C1 segment of cervical spinal cord (tissue), 14 donors: ENCODE results near the gene KDM4C.

Experiments used
- DNase-seq, 14 donors: peaks; one replicate each; lab custom pipeline; 2025; lab: John Stamatoyannopoulos, UW

Gene KDM4C

DNA sequence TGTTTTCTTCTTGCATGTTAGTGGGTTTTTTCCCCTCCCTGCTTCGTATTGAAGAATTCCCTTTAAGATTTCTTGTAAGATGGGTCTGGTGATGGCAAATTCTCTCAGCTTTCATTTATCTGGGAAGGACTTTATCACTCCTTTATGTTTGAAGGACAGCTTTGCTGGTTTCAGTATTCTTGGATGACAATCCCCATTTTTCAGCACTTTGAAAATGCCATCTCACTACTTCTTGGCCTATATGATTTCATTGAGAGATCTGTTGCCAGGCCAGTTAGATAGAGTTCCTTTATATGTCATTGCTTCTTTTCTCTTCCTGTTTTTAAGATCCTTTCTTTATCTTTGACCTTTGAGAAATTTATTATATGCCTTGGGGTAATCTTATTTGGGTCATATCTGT, 106.3 kb downstream of the KDM4C start:
- DNase-seq, result no peak

DNA sequence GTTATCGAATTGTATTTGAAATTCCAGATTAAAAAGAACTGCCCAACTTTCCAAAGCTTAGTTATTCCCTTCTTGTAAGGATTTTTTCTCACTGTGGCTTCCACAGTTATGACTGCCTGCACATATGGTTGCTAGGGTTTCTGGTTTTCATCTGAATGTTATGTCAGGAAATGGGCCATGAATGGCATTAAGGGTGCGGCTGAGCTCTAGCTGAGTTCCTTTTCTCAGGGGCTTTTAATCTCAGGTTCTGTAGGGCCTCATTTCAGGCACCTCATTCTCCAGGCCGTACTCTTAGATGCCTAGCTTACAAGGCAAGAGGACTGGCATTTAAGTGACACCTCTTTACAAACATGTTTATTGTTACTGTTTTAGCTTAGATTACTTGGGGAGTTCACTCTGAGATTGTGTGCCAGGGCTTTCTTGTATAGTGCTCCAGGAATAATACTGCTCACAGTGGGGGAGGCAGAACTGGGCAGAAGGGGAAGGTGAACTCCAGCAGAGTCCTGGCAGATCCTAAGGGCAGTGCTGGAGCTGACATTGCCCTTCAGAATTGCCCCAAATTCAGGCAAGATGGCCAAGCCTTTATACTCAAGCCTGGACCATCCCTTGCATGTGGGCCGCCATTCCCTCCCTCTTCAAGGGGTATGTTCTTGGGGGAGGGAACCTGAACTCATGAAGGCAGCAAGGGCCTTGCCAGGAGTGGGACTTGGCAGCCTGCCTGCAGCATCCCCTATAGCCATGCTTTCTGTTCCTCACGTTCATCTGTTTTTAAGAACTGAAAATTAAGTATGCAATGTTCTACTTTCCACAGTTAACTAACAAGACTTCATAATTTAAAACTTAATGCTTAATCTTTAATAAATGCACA, 111.5 kb downstream of the KDM4C start:
- DNase-seq, result peak in 2 of 14 donors; percentile 21 to 94

DNA sequence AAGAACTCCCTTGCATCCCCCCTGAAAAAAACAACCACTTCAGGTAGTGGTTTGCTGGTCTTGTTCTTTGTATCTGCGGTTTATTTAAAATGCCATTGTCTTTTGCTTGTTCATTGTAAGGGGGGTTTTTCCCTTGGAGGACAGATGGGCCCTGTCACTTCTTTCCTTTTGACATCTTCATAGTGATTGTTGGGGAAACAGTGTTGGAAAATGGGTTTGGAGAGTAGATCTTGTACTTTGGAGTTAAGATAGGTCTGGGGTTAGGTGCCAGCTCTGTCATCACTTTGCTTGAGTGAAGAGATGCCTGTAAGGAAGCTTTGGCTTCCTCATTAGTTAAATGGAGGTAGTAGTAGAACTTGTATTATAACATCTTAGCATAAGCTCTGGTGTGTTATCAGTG, 112.4 kb downstream of the KDM4C start:
- peak in 1 of 14 donors; percentile 64 for DNase-seq

DNA sequence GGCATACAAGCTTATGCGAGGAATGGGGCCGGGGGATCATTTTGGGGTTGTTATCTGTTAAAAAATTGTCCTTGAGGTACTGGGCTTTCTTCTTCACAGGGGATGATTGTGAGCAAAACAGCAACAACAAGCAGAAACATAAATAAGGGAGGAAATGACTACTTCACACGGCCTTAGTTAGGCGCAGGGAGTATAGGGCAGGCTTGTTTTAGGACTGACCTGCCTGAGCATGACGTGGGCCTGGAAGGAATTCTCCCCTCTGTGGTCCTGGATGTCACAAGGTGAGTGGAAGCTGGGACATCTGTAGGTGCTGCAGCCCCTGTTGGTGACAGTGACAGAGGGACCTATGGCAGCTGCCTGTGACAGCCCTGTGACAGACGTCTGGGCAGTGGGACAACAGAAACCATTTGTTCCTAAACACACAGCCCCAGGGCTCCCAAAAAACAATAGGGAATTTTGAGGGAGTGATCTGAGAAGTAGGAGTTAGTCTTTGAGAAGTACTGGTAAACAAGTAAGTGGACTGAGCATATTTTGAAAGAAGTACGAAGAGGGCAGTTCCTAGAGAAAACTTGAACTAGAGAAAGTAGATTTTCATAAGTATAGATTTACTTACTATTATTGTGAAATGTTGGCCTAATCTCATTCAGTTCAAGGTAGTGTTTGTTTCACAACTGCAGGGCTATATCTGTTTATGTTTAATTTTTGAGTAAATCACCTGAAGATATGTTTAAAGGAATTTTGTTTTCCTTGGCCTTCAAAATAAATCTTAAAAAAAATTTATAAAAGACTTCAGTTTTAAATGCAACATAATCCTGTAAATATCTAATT, 113.1 kb downstream of the KDM4C start:
- peak in 1 of 14 donors; percentile 54 for DNase-seq

DNA sequence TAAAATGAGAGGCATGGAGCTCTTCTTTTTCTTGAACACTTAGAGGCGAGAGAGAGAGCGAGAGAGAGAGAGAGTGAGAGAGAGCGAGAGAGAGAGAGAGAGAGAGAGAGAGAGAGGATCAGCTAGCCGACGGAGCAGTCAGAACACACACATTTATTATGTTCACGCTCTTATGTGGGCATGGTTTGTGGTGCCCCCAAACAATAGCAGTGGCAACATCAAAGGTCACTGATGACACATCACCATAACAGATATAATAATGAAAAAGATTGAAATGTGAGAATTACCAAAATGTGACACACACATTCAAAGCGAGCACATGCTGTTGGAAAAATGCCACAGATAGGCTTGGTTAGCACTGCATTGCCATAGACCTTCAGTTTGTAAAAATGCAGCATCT, 116.1 kb downstream of the KDM4C start:
- peak in 1 of 14 donors; percentile 68 for DNase-seq

DNA sequence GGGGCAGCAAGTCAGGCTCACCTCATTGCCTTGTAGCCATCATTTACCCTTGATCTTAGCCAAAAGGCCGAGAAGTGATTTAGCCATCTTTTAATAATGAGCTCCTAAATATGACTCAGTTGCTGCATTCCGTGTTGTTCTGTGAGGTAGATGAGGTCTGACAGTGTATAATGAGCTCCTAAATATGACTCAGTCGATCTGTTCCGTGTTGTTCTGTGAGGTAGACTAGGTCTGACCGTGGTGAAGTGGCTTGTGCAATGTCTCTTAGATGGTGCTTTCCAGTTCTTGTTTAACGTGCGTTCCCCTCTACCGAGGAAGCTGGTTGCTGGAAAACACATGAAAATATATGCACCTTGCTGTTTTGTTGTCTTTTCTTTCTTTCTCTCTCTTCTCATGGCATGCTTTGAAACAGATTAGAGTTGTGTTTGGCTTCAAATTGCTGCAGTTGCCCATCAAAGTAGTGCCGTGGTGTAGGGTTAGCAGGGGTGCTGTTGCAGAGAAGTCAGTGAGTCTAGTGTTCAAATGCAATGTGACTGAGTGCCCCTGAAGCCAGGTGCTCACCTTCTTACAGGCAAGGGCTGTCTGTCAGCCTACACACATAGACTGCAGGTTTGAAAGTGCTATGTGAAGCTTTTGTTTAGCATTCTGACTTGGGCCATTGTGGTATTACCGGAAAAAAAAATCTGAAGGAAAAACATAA, 118.6 kb downstream of the KDM4C start:
- no peak for DNase-seq

DNA sequence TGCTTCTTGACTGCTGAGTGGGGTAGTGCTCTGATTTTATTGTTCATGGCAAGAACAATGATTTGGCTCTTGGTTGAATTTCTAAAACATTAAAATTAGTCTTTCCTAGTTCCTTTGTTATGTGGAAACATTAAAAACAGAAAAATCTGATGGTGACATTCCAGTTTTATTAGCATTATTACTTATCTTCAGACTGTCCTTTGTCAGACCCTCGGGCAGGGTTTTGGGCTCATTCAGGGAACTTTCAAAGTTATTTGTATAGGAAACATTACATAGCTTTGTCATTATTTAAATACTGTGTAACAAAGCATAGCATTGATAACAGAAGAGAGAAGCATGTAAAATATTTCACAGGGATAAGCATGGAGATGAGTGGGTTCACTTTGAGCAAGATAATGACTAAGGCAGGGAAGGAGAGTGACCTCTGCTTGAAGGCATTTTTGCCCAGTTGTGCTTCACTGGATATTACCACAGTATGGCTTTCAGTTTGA, 119.9 kb downstream of the KDM4C start:
- no peak for DNase-seq

DNA sequence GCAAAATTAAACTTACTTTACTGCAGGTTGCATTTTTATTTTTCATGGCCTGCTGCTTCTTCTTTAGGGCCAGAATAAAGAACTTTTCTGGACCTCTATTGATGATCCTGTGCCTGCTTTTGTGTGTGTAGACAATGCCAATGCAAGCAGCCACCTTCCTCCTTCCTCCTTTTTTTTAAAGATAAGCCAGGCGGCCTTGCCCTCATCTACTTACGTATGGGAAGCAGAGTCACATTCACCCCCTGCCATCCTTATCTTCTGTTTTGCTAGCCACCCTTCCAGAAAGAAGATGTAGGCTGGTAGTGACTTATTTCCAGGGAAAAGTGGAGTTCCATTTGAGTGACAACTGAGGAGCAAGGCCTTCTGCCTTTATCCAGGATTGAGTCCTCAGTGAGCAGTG, 122.9 kb downstream of the KDM4C start:
- no peak for DNase-seq

DNA sequence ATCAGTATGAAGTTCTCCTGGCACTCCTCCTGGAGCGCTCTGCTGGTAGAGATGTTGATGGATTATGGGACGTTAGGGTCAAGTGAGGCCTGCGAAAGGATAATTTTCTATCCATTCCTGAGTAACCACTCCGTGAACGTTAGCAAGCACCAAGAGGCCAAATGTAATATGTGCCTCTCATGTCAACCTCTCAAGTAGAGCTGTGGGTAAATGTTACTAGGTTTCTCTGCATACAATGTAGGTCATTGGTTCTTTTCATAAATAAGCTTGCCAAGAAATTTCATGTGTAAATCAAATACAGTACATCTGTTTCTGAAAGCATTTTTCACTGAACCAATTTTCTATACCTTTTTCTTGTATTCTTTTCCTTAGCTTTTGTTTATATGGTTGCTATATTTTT, 126.3 kb downstream of the KDM4C start:
- no peak for DNase-seq

DNA sequence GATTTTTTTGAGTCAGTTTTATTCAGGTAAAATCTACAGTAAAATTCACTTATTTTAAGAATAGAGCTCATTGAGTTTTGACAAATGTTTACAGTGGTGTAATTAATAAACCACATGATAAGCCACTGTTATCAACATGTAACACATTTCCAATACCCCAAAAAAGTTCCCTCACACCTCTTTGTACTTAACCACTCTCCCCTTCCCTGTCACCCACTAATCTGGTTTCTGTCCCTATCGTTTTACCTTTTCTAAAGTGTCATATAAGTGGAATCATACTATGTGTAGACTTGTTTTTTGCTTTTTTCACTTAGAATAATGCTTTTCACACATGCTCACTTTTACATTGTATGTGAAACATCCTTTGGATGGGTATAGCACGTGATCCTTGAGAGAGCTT, 127.2 kb downstream of the KDM4C start:
- DNase-seq, result no peak

DNA sequence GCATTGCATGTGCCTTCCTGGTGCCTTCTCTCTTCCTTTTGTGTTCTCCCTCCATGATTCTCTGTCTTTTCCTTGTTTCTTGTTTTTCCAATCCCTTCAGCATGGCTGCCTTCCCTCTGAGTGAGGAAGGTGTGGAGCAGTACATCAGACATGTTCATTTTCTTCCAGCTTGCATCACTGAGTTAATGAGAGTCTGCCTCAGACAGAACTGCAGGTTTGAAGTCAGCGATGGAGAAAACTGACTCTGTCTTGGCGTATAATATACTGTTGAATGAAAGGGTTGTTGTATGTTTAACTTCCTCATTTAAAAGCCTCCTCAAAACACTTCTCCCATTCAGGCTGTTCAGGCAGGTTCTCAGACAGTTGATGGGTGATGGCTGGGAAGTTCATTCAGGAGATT, 129.3 kb downstream of the KDM4C start:
- no peak for DNase-seq

DNA sequence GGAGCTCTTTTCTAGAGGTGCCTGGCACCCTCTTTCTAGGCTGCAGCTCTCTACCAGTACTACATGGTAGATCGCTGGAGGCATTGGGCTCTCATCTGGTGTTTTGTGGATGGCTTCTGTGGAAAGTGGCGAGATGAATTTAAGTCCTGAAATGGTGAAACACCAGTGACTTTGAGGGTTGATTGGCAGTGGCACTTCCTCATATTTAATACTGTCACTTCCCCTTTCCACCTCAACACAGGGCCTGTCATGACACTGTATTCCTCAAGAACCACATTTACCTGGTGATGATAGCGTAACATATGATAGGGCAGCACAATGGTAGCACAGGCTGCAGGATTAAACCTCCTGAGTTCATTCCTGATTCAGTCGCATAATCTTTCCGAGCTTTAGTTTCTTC, 132.1 kb downstream of the KDM4C start:
- no peak for DNase-seq

DNA sequence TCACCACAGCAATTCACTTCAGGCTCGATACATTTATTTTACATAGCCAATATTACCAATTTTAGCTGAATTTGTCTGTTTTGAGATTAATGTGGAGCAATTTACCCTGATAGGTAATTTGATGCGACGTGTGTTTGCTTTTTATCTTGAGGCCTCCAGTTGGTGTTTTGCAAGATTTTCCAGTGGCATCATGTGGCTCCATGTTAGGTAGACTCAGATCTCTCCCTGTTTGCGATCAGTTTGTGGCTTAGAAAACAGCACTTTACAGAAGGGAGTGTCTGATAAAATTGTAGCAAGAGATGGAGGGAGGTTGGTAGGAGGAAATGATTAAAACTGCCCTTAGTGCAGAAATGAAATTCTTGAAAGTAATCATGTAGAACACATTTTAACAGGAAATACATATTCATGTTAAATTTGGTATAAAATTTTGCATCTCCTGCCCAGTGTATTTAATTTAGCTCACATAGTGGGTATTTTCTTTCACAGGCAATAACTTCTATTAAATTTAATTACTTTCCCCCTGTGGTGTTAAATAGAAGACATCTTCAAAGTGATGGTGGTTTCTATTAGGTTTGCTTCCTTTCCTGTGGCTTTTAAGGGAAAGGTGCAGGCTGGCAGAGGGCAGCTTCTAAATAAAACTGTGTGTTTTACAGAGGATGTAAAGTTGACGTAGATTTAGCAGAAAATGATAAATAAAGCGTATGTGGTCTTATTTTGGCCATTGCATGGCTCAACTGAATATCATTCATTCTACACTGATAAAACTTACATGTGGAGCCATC, 135.8 kb downstream of the KDM4C start:
- no peak for DNase-seq

DNA sequence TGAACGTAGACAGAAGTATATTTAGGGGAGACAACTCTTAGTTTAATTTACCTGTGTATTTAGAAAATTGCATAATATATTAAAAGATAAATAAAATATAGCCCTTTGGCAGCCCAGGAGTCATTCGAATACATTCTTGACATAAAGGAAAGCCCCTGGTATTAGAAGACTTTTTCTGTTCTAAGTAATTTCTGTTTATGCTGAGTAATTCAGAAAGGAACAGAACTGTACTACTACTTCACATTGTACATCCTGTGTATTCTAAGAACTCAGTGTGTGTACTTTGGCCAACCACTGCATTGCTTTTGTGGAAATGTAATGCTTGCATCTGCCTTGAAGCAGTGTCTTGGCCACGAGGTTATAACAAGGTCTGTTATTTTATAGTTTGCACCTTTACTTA, 136.4 kb downstream of the KDM4C start:
- no peak for DNase-seq

DNA sequence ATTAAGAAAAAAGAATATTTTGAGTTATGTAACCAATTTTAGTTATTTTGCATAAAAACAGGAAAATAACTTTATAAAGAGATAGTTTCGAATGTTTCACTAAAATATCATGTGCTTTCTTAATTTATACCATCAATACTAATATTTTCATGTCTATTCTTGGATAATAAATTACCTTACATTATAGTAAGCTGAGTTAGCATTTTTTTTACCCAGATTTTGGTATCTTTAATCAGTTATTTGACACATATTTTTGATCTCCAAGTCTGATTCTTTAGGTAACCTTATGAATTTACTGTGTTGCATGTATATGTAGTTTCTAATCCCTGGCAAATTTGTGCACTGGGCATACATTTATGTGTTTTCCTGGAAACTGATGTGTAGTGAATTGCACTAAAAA, 138.0 kb downstream of the KDM4C start:
- no peak for DNase-seq

DNA sequence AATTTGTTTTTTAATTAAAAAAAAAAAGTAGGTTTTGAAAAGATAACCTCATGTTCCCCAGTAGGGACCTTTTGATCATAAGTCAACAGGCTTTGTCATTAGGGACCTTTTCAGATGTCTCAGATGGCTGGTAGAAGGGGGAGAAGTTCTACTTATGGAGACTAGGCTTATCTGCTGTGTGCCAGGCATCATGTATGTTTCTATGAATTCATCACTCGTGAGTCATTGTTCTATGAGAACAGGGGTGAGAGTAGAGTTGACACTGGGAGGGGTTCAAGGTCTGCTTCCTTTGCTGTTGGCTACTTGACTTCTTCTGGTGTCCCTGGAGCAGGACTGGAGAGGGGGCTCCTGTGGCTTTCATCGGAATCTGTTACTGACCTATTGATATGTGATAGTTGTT, 138.8 kb downstream of the KDM4C start:
- no peak for DNase-seq

DNA sequence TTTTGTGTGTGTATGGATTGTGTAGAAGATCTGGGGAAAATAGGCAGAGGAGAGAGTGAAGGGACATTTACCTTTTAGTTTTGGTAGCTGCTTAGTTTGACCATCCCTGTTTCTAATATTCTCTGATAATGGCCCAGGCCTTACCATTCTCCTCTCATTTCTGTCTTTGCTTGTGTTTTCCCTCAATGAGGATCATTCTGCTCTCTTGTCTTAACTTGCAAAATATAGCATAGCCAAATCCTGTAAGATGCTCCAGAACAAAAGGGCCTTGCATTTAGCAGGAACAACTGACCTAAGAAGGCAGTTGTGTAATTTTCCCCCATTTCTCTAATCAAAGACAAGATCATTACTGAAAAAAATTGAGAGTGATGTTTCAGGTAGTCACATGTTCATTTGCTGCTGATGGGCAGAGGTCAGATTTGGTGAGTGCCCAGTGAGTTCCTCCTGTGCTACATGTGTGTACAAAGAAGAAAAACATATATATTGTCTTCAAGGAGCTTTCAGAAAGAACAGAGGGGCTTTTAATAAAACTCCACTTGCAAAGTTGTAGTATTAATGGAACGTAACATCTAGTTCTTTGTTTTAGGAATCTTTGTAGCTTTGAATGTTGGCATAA, 139.5 kb downstream of the KDM4C start:
- DNase-seq, result peak in 1 of 14 donors; percentile 82

DNA sequence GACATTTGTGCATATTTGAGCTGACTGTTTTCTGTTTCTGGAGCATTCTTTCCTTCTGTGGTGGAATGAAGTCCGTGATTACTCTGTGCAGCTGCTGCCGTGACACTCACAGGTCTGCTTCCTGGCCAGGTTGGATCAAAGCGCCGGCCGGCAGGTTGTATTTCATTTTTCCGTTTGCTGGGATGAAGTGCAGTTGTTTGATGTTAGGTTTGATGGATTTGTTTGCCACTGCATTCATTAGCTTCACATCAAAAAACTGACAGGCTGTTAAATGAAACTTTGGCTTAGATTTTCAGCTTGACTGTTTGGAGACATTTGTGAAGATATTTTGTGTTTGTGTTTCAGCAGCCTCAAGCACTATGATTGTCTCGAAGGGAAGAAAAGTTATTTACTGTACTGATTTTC, 140.1 kb downstream of the KDM4C start:
- peak in 1 of 14 donors; percentile 75 for DNase-seq

DNA sequence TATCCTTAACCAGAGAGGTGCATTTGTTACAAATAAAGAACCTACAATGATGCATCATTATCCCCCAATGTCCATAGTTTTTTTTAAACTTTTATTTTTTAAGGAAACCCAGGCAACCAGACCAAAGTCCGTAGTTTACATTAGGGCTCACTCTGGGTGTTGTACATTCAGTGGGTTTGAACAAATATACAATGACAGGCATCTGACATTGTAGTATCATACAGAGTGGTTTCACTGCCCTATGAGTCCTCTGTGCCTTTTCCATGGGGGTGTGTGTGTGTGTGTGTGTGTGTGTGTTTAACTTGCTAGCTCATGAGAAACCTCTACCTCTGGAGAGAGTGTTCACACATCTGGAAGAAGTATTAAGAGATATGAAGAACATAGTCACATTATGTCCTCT, 141.5 kb downstream of the KDM4C start:
- no peak for DNase-seq

DNA sequence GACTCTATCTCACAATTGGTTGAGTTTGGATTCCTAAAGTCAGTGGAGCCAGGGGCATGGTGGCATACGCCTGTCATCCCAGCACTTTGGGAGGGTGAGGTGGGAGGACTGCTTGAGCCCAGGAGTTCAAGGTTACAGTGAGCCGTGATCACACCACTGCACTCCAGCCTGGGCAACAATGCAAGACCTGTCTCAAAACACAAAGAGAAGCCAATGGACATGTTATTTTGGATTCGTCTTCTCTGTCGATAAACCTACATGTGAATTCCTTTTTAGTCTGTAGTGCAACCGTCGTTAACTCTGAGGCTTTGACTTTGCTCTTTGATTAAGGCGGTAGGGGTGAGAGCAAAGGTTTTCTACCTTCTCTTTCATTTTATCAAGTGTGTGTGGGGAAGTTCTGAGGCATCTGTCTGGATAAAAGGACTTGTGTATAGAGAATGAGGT, 142.7 kb downstream of the KDM4C start:
- DNase-seq, result no peak

DNA sequence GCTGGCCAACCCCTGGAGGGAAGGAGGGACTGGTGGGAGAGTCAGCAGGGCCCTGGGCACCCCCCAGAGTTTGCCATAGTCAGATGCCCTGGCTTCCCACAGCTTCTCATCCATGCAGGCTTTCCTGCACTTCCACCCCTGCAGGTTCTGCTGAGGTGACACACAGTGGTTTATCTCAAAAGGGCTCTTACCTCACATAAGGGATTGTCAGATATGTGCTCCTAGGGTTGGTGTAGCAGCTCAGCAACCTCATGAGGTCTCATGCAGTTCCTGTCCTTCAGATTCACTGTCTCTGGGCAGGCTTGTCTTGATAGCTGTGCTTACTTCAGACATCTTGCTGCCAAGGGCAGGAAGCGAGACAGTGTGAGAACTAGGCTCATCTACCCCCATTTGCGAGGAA, 143.4 kb downstream of the KDM4C start:
- DNase-seq, result no peak
